ENCODE results near the gene GLMN. TPM values are rescaled to one million over a fixed set of nuclear protein-coding genes. Genes with fewer than 3 reads are reported as not detected.
A peak's percentile ranks its signal among the peaks of the same experiment; 100 is the strongest.

The GLMN gene
- total and polyA plus RNA-seq, 5 donors = 6.3 to 6.9 (median 6.9) TPM

DNA sequence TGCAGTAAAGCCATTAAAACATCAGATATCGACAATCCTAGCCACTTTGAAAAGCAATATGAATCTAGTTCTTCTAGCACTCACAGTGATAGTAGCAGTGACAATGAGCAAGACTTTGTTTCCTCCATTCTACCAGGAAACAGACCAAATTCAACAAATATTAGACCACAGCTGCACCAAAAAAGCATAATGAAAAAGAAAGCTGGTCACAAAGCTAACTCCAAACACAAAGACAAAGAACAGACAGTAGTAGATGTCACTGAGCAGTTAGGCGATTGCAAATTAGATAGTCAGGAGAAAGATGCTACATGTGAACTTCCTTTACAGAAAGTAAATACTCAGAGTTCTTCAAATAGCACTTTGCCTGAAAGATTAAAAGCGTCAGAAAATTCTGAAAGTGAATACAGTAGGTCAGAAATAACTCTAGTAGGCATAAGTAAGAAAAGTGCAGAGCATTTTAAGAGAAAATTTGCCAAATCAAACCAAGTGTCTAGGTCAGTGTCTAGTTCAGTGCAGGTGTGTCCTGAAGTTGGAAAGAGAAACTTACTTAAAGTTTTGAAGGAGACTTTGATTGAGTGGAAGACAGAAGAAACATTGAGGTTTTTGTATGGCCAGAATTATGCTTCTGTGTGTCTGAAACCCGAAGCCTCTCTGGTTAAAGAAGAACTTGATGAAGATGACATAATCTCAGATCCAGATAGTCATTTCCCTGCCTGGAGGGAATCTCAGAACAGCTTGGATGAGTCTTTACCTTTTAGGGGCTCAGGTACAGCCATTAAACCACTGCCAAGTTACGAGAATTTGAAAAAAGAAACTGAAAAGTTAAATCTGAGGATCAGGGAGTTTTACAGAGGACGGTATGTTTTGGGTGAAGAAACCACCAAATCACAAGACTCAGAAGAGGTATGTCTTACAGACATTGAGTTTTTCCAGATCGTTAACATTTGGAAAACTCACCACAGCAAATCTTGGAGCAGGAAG lies 25.0 kb upstream of the GLMN start:
- DNase-seq (no peak), ATAC-seq (no peak)
- 94% methylated on average over 7 of the region's 7 CpGs for WGBS
- no peaks in the 10 kb centered on the region for H3K27me3 ChIP-seq (ENCODE audit: control insufficient read depth, insufficient read depth)
- intact Hi-C loops (cut with DNase I) = no loop called here
- H3K4me1 ChIP-seq (ENCODE audit: control insufficient read depth, insufficient read depth, low read length) = no peaks in the 10 kb centered on the region
- H3K9me3 ChIP-seq (ENCODE audit: control insufficient read depth, low read length) = no peaks in the 10 kb centered on the region
- H3K4me3 ChIP-seq (ENCODE audit: low read length) = no peak overlapping the region
- H3K27ac ChIP-seq (ENCODE audit: low read length) = no peak overlapping the region

GRCh38 chr1:92317836-92318493 lies 19.2 kb upstream of the GLMN start:
- H3K27me3 ChIP-seq (ENCODE audit: control insufficient read depth, insufficient read depth) = no peaks in the 10 kb centered on the region
- H3K4me3 ChIP-seq (ENCODE audit: low read length) = no peak overlapping the region
- 54% methylated on average over 3 of the region's 3 CpGs for WGBS
- H3K4me1 ChIP-seq (ENCODE audit: control insufficient read depth, insufficient read depth, low read length) = no peaks in the 10 kb centered on the region
- intact Hi-C loops (cut with DNase I) = loop anchor here in 1 of 4 donors (10.0 kb wide), 1 partner anchor 297 kb away; no protein-coding TSS in a partner anchor
- no peak for DNase-seq
- peak; percentile 45 to 85 for ATAC-seq
- H3K9me3 ChIP-seq (ENCODE audit: control insufficient read depth, low read length) = no peaks in the 10 kb centered on the region
- H3K27ac ChIP-seq (ENCODE audit: low read length) = no peak overlapping the region

DNA sequence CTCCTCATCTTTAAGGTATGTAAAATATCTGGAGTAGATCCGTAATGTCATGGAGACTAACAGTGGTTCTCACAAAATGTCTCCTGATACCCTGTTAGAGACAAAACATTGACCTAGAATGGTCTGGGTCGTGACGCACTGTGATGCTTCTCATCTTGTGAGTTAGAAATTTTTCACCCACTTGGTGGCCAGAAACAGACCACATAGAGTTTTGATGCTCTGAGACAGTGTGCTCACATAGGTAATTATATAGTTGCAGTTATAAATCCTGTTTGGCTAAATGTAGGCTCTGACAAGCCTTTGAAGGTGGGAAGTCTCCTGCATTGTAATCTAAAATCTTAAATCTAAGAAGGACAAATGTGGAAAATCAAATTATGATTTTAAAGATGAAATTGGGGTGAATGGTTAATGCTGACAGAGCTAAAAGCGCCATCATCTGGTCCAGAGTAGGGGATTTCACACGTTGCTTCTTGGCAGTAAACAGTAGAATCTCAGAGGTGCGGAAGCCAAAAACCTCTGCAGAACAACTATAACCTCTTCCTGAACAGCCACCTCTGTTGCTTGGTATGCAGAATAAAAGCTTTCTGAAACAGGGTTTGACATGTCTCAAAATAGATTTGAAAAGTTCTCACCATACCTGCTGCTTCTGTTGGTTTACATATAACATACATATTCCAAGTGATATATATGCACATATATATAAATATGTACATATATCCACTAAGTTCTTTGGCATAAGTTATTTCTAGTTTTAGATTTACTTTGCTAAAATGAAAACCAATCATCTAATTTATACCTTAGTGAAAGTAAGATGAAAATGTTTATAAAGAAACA lies 17.2 kb upstream of the GLMN start:
- intact Hi-C loops (cut with DNase I) = loop anchor here in 1 of 4 donors (10.0 kb wide), 1 partner anchor 299 kb away; no protein-coding TSS in a partner anchor

GRCh38 chr1:92314024-92314423 lies 15.2 kb upstream of the GLMN start:
- H3K9me3 ChIP-seq (ENCODE audit: control insufficient read depth, low read length) = no peaks in the 10 kb centered on the region
- no peaks in the 10 kb centered on the region for H3K4me1 ChIP-seq (ENCODE audit: control insufficient read depth, insufficient read depth, low read length)
- ATAC-seq (no peak), DNase-seq (no peak)
- intact Hi-C loops (cut with DNase I) = loop anchor here in 1 of 4 donors (10.0 kb wide), 1 partner anchor 301 kb away; no protein-coding TSS in a partner anchor
- no peaks in the 10 kb centered on the region for H3K27me3 ChIP-seq (ENCODE audit: control insufficient read depth, insufficient read depth)
- WGBS = 99% methylated on average over 1 of the region's 1 CpG
- no peak overlapping the region for H3K27ac ChIP-seq (ENCODE audit: low read length)
- H3K4me3 ChIP-seq (ENCODE audit: low read length) = no peak overlapping the region

More for the DNA sequence above, 17.2 kb upstream of the GLMN start:
- H3K27me3 ChIP-seq (ENCODE audit: control insufficient read depth, insufficient read depth) = no peaks in the 10 kb centered on the region
- no peaks in the 10 kb centered on the region for H3K4me1 ChIP-seq (ENCODE audit: control insufficient read depth, insufficient read depth, low read length)
- no peak for DNase-seq
- no peak for ATAC-seq
- H3K27ac ChIP-seq (ENCODE audit: low read length) = no peak overlapping the region
- WGBS = 78% methylated on average over 6 of the region's 6 CpGs
- H3K4me3 ChIP-seq (ENCODE audit: low read length) = no peak overlapping the region
- no peaks in the 10 kb centered on the region for H3K9me3 ChIP-seq (ENCODE audit: control insufficient read depth, low read length)

DNA sequence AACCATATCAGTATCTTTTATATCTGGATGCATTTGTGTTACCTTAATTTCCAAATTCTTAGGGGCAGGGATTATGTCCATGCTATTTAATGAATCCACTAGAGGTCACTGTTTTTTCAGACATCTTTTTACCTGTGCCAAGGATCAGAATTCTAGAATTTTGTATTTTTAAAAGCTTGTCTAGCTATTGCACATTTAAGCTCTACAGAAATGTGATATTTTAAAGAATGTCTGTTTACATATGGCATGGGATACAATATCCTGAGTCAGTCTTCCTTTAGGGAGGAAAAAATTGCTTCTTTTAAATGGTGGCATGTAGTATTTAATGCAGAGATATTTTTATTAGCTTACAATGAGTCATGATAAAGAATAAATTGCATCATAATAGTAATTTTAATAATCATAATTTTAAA lies 11.4 kb upstream of the GLMN start:
- Histone ChIP-seq H3K27me3 (ENCODE audit: control insufficient read depth, insufficient read depth) (no peaks in the 10 kb centered on the region), H3K27ac (ENCODE audit: low read length) (no peak overlapping the region), H3K9me3 (ENCODE audit: control insufficient read depth, low read length) (no peaks in the 10 kb centered on the region), H3K4me3 (ENCODE audit: low read length) (no peak overlapping the region), H3K4me1 (ENCODE audit: control insufficient read depth, insufficient read depth, low read length) (no peaks in the 10 kb centered on the region)
- no peak for DNase-seq
- intact Hi-C loops (cut with DNase I) = loop anchor here in 1 of 4 donors (10.0 kb wide), 1 partner anchor 305 kb away; no protein-coding TSS in a partner anchor
- ATAC-seq = no peak

- no peak overlapping the region for H3K27ac ChIP-seq (ENCODE audit: low read length)
- intact Hi-C loops (cut with DNase I) = no loop called here
- no peaks in the 10 kb centered on the region for H3K9me3 ChIP-seq (ENCODE audit: control insufficient read depth, low read length)
- 83% methylated on average over 4 of the region's 4 CpGs for WGBS
- ATAC-seq (no peak), DNase-seq (no peak)
- no peaks in the 10 kb centered on the region for H3K27me3 ChIP-seq (ENCODE audit: control insufficient read depth, insufficient read depth)
- no peaks in the 10 kb centered on the region for H3K4me1 ChIP-seq (ENCODE audit: control insufficient read depth, insufficient read depth, low read length)
- no peak overlapping the region for H3K4me3 ChIP-seq (ENCODE audit: low read length)
Measured at GRCh38 chr1:92307980-92308379, 9.2 kb upstream of the GLMN start.

GRCh38 chr1:92306020-92306419 lies 7.2 kb upstream of the GLMN start:
- DNase-seq (no peak), ATAC-seq (no peak)
- Histone ChIP-seq H3K4me3 (ENCODE audit: low read length) (no peak overlapping the region), H3K27ac (ENCODE audit: low read length) (no peak overlapping the region), H3K9me3 (ENCODE audit: control insufficient read depth, low read length) (no peaks in the 10 kb centered on the region), H3K4me1 (ENCODE audit: control insufficient read depth, insufficient read depth, low read length) (no peaks in the 10 kb centered on the region), H3K27me3 (ENCODE audit: control insufficient read depth, insufficient read depth) (no peaks in the 10 kb centered on the region)
- intact Hi-C loops (cut with DNase I) = no loop called here

DNA sequence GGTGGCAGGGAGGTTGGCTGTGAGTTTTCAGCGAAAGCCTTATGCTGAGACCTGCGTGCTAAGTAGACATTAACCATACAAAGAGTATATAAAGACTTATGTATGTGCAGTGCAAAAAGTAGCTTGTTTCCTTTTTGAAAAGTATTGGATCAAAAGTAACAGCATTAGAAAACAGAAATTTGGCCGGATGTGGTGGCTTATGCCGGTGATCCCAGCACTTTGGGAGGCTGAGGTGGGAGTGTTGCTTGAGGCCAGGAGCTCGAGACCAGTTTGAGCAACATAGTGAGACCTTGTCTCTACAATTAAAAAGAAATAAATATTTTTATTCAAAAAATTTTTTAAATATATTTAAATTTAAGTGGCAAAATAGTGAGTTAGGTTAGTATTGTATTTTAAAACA lies 2.2 kb upstream of the GLMN start:
- intact Hi-C loops (cut with DNase I) = no loop called here
- no peak overlapping the region for H3K27ac ChIP-seq (ENCODE audit: low read length)
- no peaks in the 10 kb centered on the region for H3K4me1 ChIP-seq (ENCODE audit: control insufficient read depth, insufficient read depth, low read length)
- no peaks in the 10 kb centered on the region for H3K27me3 ChIP-seq (ENCODE audit: control insufficient read depth, insufficient read depth)
- ATAC-seq = no peak
- no peak for DNase-seq
- H3K9me3 ChIP-seq (ENCODE audit: control insufficient read depth, low read length) = no peaks in the 10 kb centered on the region
- no peak overlapping the region for H3K4me3 ChIP-seq (ENCODE audit: low read length)
- WGBS = 91% methylated on average over 5 of the region's 5 CpGs

DNA sequence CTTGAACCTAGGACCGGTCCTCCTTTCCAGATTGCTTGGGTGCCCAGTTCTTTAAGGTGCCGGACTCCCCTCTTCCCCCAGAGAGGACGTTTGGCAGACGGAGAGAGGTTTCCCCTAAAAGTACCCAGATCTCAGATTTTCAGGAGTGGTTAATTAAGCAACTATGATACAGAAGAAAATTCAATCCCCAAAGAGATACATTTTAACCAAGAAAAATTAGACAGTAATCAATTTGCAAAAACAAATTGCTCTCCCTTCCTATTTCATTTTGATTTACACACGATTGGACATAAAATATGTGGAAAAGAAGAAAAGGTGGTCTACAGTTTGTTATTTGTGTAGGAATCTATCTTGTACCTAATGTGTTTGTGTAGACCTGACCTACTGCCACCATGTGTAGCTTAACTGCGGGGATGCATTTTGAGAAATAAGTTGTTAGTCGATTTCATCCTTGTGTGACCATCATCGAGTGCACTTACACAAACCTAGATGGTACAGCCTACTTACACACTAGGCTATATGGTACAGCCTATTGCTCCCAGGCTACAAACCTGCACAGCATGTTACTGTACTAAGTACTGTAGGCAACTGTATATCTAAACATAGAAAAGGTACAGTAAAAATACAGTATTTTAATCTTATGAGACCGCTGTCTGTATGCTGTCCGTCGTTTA lies 827 bp upstream of the GLMN start:
- H3K4me3 ChIP-seq (ENCODE audit: low read length) = peak overlapping the region; percentile 53
- H3K4me1 ChIP-seq (ENCODE audit: control insufficient read depth, insufficient read depth, low read length) = no peaks in the 10 kb centered on the region
- no peaks in the 10 kb centered on the region for H3K27me3 ChIP-seq (ENCODE audit: control insufficient read depth, insufficient read depth)
- 46% methylated on average over 11 of the region's 11 CpGs for WGBS
- H3K27ac ChIP-seq (ENCODE audit: low read length) = peak overlapping the region; percentile 54
- no peaks in the 10 kb centered on the region for H3K9me3 ChIP-seq (ENCODE audit: control insufficient read depth, low read length)
- intact Hi-C loops (cut with DNase I) = no loop called here
- DNase-seq (no peak), ATAC-seq (no peak)

DNA sequence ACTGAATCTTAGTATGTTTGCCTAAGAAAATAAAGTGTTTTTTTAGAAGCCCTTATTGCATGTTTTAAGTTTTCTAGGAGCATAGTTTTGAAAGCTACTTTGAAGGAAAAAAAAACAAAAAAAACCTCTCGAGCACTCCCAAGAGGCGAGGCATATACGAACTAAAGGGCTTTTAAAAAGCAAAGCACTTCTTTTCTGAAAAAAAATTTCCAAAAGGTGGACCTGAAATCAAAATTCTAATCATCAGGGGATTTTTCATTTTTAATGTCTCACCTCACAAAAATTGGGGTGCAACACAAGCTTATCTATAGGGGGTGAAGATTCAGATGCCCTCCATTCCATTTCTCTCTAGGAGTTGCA lies 594 bp downstream of the GLMN start:
- Histone ChIP-seq H3K4me3 (ENCODE audit: low read length) (peak overlapping the region; percentile 53), H3K27me3 (ENCODE audit: control insufficient read depth, insufficient read depth) (no peaks in the 10 kb centered on the region), H3K9me3 (ENCODE audit: control insufficient read depth, low read length) (no peaks in the 10 kb centered on the region), H3K27ac (ENCODE audit: low read length) (peak overlapping the region; percentile 96), H3K4me1 (ENCODE audit: control insufficient read depth, insufficient read depth, low read length) (no peaks in the 10 kb centered on the region)
- DNase-seq (no peak), ATAC-seq (no peak)
- WGBS = 20% methylated on average over 3 of the region's 3 CpGs
- intact Hi-C loops (cut with DNase I) = no loop called here
